Small intestine (tissue), 7 donors: ENCODE results near the gene LYRM4. TPM values are rescaled to one million over a fixed set of nuclear protein-coding genes. Genes with fewer than 3 reads are reported as not detected.
A peak's percentile ranks its signal among the peaks of the same experiment; 100 is the strongest.

Experiments used
- DNase-seq, 2 donors: peaks; one replicate each; pipeline versions ENCODE4 v3.0.0 to v3.0.0-alpha.2; 2013
- FAIRE-seq: peaks from 2 replicates; lab custom pipeline; 2012; peaks lifted over from hg19 to GRCh38; lab: Jason Lieb, UNC
- H3K27ac ChIP-seq, 3 donors: one replicate each; pipeline ENCODE4 v1.5.1; 2013; ENCODE audit warnings: low read length in 2 of 3, mild to moderate bottlenecking in 2 of 3, control low read depth in 1 of 3, inconsistent platforms in 1 of 3, low read depth in 1 of 3, moderate library complexity in 1 of 3
- H3K27me3 ChIP-seq, 3 donors: one replicate each; pipeline ENCODE4 v1.6.1; 2013; ENCODE audit warnings: low read length in 3 of 3, inconsistent platforms in 1 of 3; ENCODE audit not compliant: control insufficient read depth in 3 of 3, insufficient read depth in 3 of 3
- H3K36me3 ChIP-seq, 3 donors: one replicate each; pipeline ENCODE4 v1.6.1; 2013; ENCODE audit warnings: low read length in 3 of 3, inconsistent platforms in 1 of 3, low read depth in 1 of 3, mild to moderate bottlenecking in 1 of 3, moderate library complexity in 1 of 3; ENCODE audit not compliant: control insufficient read depth in 3 of 3, insufficient read depth in 2 of 3
- H3K4me1 ChIP-seq, 3 donors: one replicate each; pipeline ENCODE4 v1.6.1; 2013; ENCODE audit warnings: low read length in 2 of 3, inconsistent platforms in 1 of 3, low read depth in 1 of 3, mild to moderate bottlenecking in 1 of 3, moderate library complexity in 1 of 3; ENCODE audit not compliant: control insufficient read depth in 3 of 3, insufficient read depth in 2 of 3
- H3K4me3 ChIP-seq, 3 donors: one replicate each; pipeline ENCODE4 v1.5.1; 2013; ENCODE audit warnings: low read length in 3 of 3, control low read depth in 1 of 3, inconsistent platforms in 1 of 3, low read depth in 1 of 3, mild to moderate bottlenecking in 1 of 3, moderate library complexity in 1 of 3
- H3K9me3 ChIP-seq, 2 donors: one replicate each; pipeline ENCODE4 v1.6.1; 2013; ENCODE audit warnings: low read depth in 1 of 2, low read length in 1 of 2; ENCODE audit not compliant: control insufficient read depth in 2 of 2, insufficient read depth in 1 of 2
- WGBS, 3 donors: extraction: QIAGEN DNeasy Blood & Tissue Kit; methylation state at CpG; one replicate each; pipeline ENCODE4 v1.1.7; 2013; 5-methylcytosine and 5-hydroxymethylcytosine counted together
- polyA plus RNA-seq, 4 donors: library from polyadenylated mRNA; stranded (reverse) in 3 of 4; unstranded in 1 of 4; fragments of 200-250 nt in 3 of 4; fragments of 120-200 nt in 1 of 4; gene quantifications; one replicate each; pipeline versions ENCODE4 v1.2.1 to v1.2.3, GENCODE V29; 2013
- donor health status: healthy with polysubstance abuse.
- donor health status: control.
- donor health status: control.
- donor health status: Bipolar disorder and iron deficiency.
- donor health status: healthy.

The LYRM4 gene
- polyA plus RNA-seq, 4 donors: 6.5 to 20.5 (median 14.3) TPM

GRCh38 chr6:5184218-5184617, 76.5 kb downstream of the LYRM4 start:
- no peaks in the 10 kb centered on the region for H3K36me3 ChIP-seq
- no peak overlapping the region for H3K4me3 ChIP-seq
- DNase-seq (no peak), FAIRE-seq (no peak)
- no peak overlapping the region for H3K27ac ChIP-seq
- 79 to 85% (median 83%) methylated on average over 2 of the region's 2 CpGs for WGBS, 3 donors
- peaks cover 0 to 12% (median 0%) of the 10 kb centered on the region in 3 donors for H3K4me1 ChIP-seq
- H3K9me3 ChIP-seq: no peaks in the 10 kb centered on the region
- H3K27me3 ChIP-seq: no peaks in the 10 kb centered on the region

GRCh38 chr6:5181510-5182317, 79.0 kb downstream of the LYRM4 start:
- peaks cover 0 to 12% (median 0%) of the 10 kb centered on the region in 3 donors for H3K4me1 ChIP-seq
- H3K27me3 ChIP-seq: no peaks in the 10 kb centered on the region
- peak overlapping the region in 1 of 3 donors; percentile 69 for H3K27ac ChIP-seq
- no peaks in the 10 kb centered on the region for H3K9me3 ChIP-seq
- no peak overlapping the region for H3K4me3 ChIP-seq
- 79 to 91% (median 84%) methylated on average over 4 of the region's 4 CpGs for WGBS, 3 donors
- DNase-seq: peak in 1 of 2 donors; percentile 68
- no peaks in the 10 kb centered on the region for H3K36me3 ChIP-seq
- no peak for FAIRE-seq

GRCh38 chr6:5180636-5181035, 80.1 kb downstream of the LYRM4 start:
- FAIRE-seq: no peak

GRCh38 chr6:5179917-5180316, 80.8 kb downstream of the LYRM4 start:
- Histone ChIP-seq H3K36me3 (no peaks in the 10 kb centered on the region), H3K27me3 (no peaks in the 10 kb centered on the region), H3K4me1 (peaks cover 0 to 12% (median 0%) of the 10 kb centered on the region in 3 donors), H3K27ac (no peak overlapping the region), H3K9me3 (no peaks in the 10 kb centered on the region), H3K4me3 (no peak overlapping the region)
- no peak for DNase-seq
- WGBS, 3 donors: 97 to 98% (median 97%) methylated on average over 5 of the region's 5 CpGs
- FAIRE-seq: no peak

More at GRCh38 chr6:5180636-5181035, 80.1 kb downstream of the LYRM4 start:
- Histone ChIP-seq H3K27ac (peak overlapping the region in 1 of 3 donors; percentile 3), H3K9me3 (no peaks in the 10 kb centered on the region), H3K27me3 (no peaks in the 10 kb centered on the region), H3K4me1 (peaks cover 0 to 12% (median 0%) of the 10 kb centered on the region in 3 donors), H3K36me3 (no peaks in the 10 kb centered on the region), H3K4me3 (no peak overlapping the region)
- WGBS, 3 donors: 89 to 95% (median 90%) methylated on average over 4 of the region's 4 CpGs
- DNase-seq: no peak

- Histone ChIP-seq H3K36me3 (no peaks in the 10 kb centered on the region), H3K4me3 (no peak overlapping the region), H3K27ac (no peak overlapping the region), H3K9me3 (no peaks in the 10 kb centered on the region), H3K4me1 (peaks cover 0 to 12% (median 0%) of the 10 kb centered on the region in 3 donors), H3K27me3 (no peaks in the 10 kb centered on the region)
- WGBS, 3 donors: 66 to 97% (median 74%) methylated on average over 2 of the region's 2 CpGs
- FAIRE-seq: no peak
- DNase-seq: no peak
These were observed 81.9 kb downstream of the LYRM4 start for GRCh38 chr6:5178806-5179205.

GRCh38 chr6:5175635-5176034, 85.1 kb downstream of the LYRM4 start:
- WGBS, 3 donors: 73 to 84% (median 79%) methylated on average over 6 of the region's 6 CpGs

GRCh38 chr6:5174756-5175549, 85.8 kb downstream of the LYRM4 start:
- 60 to 74% (median 63%) methylated on average over 10 of the region's 10 CpGs for WGBS, 3 donors
- Histone ChIP-seq H3K4me1 (no peaks in the 10 kb centered on the region), H3K27ac (peak overlapping the region in 1 of 3 donors; percentile 62), H3K4me3 (no peak overlapping the region), H3K36me3 (no peaks in the 10 kb centered on the region), H3K27me3 (no peaks in the 10 kb centered on the region), H3K9me3 (no peaks in the 10 kb centered on the region)
- DNase-seq (no peak), FAIRE-seq (no peak)

More at GRCh38 chr6:5175635-5176034, 85.1 kb downstream of the LYRM4 start:
- Histone ChIP-seq H3K27ac (peak overlapping the region in 1 of 3 donors; percentile 64), H3K9me3 (no peaks in the 10 kb centered on the region), H3K4me3 (no peak overlapping the region), H3K27me3 (no peaks in the 10 kb centered on the region), H3K4me1 (peaks cover 0 to 3% (median 0%) of the 10 kb centered on the region in 3 donors), H3K36me3 (no peaks in the 10 kb centered on the region)
- FAIRE-seq: no peak
- peak in 1 of 2 donors; percentile 20 for DNase-seq

GRCh38 chr6:5174244-5174643, 86.5 kb downstream of the LYRM4 start:
- FAIRE-seq: no peak
- H3K27ac ChIP-seq: peak overlapping the region in 1 of 3 donors; percentile 24
- H3K36me3 ChIP-seq: no peaks in the 10 kb centered on the region
- no peaks in the 10 kb centered on the region for H3K9me3 ChIP-seq
- H3K4me1 ChIP-seq: no peaks in the 10 kb centered on the region
- DNase-seq: peak in 1 of 2 donors; percentile 56
- H3K4me3 ChIP-seq: no peak overlapping the region
- 47 to 81% (median 49%) methylated on average over 6 of the region's 6 CpGs for WGBS, 3 donors
- no peaks in the 10 kb centered on the region for H3K27me3 ChIP-seq
